Activated naive CD4-positive, alpha-beta T cell treated with Interleukin-2 at 50 U/mL for 16 hours (primary cell): ENCODE data around the gene NOC2L.

Source experiments
- DNase-seq: peaks from one replicate; pipeline ENCODE4 v3.0.0-alpha.2; 2020

NOC2L gene

GRCh38 chr1:941015-941587 is 18.0 kb downstream of the NOC2L start:
- no peak for DNase-seq

DNA sequence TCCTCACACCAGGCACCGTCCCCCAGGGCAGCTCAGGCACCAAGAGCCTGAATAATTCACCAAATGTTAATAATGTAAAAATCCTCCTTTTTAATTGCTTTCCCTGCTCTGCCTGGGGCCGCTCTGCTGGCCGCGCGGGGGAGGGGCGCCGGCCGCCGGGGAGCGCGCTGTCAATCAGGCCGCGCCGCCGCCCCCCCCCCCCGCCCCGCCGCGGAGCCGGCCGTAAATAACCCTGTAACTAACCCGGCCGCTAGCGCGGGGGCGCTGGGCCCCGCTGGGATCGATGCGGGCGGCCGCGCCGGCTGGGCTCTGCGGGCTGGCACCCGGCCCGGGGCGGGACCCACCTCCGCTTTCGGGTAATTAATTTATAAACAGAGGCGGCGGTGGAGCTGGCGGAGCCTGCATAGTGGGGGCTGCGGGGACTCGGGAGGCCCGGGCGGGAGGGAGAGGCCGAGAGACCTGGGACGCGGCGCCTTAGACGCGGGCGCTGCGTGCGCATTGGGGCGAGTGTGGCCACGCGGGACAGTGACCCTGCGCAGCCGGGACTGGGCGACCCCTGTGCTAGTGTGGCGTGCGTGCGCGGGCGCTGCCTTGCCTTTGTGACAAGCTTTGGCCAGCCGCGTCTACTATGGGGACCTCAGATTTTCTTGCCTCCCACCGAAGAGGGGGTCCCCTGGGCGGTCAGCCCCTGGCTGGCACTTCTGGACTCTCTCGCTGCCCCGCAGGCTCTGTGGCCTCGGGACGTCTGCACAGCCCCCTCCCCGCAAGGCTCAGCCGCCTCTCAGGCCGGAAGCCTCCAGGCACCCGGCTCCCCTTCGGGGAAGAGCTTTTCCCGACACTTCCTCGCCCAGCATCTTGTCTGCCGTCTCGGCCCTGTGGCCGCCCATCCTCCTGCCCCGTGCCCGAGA is 18.7 kb downstream of the NOC2L start:
- DNase-seq, result peak; percentile 28

- DNase-seq, result no peak
These were observed 19.4 kb downstream of the NOC2L start for GRCh38 chr1:939511-940106.

DNA sequence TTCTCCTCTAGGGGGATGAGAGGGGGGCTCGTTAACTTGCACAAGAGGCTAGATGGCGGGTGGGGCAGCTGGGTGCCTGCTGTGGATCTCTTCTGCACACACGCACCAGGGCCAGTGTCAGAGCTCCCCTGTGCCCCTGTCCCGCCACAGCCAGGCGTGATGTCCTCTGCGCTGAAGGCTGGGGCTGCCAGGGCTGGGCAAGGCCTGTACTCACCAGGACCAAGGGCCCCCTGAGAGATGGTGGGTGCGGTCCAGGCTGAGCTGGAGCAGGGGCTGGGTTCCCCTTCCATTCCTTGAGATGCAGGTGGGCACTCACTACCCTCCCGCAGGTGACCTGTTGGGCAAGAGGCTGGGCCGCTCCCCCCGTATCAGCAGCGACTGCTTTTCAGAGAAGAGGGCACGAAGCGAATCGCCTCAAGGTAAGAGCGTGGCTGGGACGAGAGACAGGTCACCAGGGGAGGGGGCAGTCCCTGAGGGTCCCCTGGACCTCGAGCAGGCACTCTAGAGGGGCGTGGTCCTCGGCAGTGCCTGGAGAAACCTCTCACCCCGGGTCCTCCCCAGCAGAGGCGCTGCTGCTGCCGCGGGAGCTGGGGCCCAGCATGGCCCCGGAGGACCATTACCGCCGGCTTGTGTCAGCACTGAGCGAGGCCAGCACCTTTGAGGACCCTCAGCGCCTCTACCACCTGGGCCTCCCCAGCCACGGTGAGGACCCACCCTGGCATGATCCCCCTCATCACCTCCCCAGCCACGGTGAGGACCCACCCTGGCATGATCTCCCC is 20.2 kb downstream of the NOC2L start:
- no peak for DNase-seq

- no peak for DNase-seq
These were observed 20.9 kb downstream of the NOC2L start for GRCh38 chr1:938088-938683.

GRCh38 chr1:937521-937920 is 21.5 kb downstream of the NOC2L start:
- DNase-seq, result no peak

- DNase-seq, result no peak
These were observed 22.4 kb downstream of the NOC2L start for GRCh38 chr1:936348-937264.

DNA sequence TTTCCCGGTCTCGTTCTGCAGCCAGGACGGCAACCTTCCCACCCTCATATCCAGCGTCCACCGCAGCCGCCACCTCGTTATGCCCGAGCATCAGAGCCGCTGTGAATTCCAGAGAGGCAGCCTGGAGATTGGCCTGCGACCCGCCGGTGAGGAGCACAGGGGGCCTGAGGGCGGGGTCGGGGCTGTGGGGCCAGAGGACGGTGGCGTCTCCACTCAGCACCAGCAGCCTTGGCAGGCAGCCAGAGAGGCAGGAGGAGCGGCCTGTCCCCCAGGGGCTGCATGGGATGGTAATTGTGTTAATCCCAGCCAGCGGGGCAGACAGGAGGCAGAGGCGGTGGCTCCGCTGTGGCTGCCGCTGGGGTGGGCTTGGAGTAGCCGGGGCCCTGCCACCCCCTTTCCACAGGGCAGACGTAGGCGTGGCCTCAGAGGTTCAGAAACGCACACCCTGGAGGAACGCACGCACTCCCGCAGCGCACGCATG is 23.3 kb downstream of the NOC2L start:
- DNase-seq, result no peak

GRCh38 chr1:934991-935750 is 23.9 kb downstream of the NOC2L start:
- no peak for DNase-seq

- no peak for DNase-seq
These were observed 25.5 kb downstream of the NOC2L start for GRCh38 chr1:933603-933940.

DNA sequence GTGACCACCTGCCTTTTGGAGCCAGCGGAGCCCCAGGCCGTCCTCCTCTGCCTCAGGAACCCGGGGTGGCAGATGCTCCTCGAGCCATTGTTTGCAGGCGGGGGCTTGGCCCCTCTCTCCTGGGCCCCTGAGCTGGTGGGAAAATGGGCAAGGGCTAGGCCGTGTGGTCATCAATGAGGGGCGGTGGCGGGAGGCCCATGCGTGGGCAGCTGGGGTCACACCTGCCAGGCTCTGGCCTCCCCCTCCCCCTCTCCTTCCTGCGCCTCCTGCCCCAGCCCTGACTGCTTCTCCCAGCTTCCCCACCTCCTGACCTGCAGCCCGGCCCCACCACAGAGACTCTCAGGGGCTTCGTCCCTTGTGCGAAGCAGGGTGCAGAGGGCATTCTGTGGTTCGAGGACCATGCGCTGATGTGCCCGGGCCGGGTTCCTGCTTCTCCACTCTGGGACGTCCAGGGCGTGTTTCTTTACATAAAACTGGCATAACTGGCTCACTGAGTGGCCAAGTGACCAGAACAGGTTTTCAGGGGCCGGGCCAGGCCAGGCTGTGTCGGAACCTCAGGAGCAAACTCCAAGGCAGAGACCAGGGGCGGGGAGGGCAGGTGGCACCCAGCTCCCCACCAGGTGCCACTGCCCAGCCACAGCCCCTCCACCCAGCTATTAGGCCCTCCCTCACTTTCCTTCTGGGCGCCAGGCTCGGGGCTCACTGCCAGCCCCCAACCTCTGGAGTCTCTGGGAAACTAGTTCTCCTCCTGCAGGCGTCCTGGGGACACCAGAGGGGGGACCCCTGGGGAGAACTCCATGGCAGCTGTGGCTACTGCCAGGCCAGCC is 26.1 kb downstream of the NOC2L start:
- no peak for DNase-seq

DNA sequence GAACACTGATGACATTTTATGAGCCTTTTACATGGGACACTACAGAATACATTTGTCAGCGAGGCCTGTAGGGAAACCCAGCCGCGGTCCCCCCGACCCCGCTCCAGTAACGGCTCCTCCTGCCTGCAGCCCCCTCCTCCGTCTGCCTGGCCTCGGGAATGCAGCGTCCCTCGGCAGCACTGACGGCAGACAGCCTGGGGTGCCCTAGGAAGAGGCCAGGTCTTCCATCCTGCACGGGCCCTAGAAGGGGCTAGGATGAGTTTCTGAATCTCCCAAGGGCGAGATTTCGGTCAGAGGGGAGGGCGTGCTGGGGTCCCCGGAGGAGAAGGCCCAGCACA is 26.9 kb downstream of the NOC2L start:
- no peak for DNase-seq

GRCh38 chr1:931380-932172 is 27.5 kb downstream of the NOC2L start:
- DNase-seq, result no peak

DNA sequence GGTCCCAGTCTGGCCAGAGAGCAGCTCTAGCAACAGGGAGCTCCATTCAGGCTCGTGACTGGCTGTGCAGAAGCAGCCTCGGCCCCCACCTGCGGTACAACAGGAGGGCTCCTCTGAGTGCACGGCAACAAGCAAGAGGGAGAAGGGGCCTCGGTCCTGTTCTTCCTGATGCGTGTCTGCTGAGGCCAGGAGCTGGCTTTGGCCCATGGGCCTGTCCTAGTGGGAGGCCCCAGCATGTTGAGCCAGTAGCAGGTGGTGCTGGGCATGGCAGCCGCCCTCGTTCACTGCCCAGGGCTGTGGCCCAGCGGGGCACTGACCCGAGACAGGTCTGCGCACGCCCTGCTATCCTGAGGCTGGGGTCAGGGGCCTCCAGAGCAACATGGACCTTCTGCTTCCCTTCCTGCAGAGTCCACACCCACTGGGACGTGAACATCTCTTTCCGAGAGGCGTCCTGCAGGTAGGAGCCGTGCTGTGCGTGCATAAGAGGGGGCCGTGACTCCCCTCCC is 28.4 kb downstream of the NOC2L start:
- DNase-seq, result no peak

DNA sequence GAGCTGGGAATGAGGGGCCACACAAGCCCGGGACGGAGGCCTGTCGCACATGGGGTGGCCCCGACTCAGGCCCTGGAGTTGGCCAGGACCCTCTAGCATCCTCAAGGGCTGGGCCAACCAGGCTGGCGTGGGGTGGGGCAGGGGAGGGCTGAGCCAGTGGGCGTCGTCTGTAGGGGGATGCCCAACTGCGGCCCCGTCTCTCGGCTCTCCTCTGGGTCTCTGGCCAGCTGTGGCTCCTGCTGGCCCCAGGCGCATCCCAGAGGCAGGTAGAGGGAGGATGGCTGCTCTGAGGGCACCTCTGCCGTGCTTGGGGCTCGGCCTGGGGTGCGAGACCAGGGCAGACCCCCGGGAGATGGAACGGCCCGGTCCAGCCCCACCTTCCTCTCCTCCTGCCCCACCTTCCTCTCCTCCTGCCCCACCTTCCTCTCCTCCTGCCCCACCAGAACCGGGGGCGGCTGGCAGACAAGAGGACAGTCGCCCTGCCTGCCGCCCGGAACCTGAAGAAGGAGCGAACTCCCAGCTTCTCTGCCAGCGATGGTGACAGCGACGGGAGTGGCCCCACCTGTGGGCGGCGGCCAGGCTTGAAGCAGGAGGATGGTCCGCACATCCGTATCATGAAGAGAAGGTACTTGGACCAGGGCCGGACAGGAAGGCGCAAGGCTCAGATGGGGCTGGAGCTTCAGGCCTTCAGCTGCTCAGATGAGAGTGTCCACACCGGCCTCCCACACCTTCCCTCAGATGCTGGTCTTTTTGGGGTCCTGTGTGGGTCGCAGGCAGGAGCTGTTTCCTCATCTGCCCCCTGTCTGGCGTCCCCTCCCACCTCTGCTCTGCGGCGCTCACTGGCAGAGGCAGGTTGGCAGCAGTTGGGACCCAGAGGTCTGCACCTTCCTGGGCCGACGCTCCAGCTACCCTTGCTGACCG is 29.1 kb downstream of the NOC2L start:
- DNase-seq, result no peak

- DNase-seq, result no peak
These were observed 30.0 kb downstream of the NOC2L start for GRCh38 chr1:928825-929661.

GRCh38 chr1:927748-928147 is 31.3 kb downstream of the NOC2L start:
- no peak for DNase-seq
